Common myeloid progenitor, CD34-positive (primary cell): ENCODE data around the gene ITM2B.
"Not testable (repeated sequence)": the region's sequence is repeated elsewhere in the genome, so short reads cannot be mapped to it uniquely, and the experiment has no call there.

Experiments used
- CTCF ChIA-PET: fragments of 350-600 bp; sonication (Branson Sonifier 250); formaldehyde crosslinking; loops from one replicate; lab custom pipeline; 2021; ENCODE audit warnings: antibody characterized with exemption; lab: Charles Lee
- POLR2A ChIA-PET: fragments of 350-600 bp; sonication (Branson Sonifier 250); formaldehyde crosslinking; loops from one replicate; lab custom pipeline; 2021; ENCODE audit warnings: antibody characterized with exemption; lab: Charles Lee
- DNase-seq, 3 donors: peaks; one replicate each; pipeline versions ENCODE4 v3.0.0 to v3.0.0-alpha.2; 2013
- H3K27ac ChIP-seq, 2 experiments: 1 replicate in 1 of 2; 2 replicates in 1 of 2; pipeline ENCODE4 v1.7.0; 2013; ENCODE audit warnings: inconsistent platforms in 2 of 2, low read length in 2 of 2, mild to moderate bottlenecking in 2 of 2, low read depth in 1 of 2, moderate library complexity in 1 of 2; ENCODE audit not compliant: severe bottlenecking in 2 of 2, insufficient read depth in 1 of 2, poor library complexity in 1 of 2
- H3K27me3 ChIP-seq, 5 experiments: replicated peaks in 2 of 5; 1 replicate in 3 of 5; 2 replicates in 2 of 5; pipeline versions ENCODE4 v1.6.1 to v1.7.0; 2013; ENCODE audit warnings: low read length in 4 of 5, mild to moderate bottlenecking in 2 of 5, moderate library complexity in 2 of 5, inconsistent platforms in 1 of 5; ENCODE audit not compliant: insufficient read depth in 5 of 5, control insufficient read depth in 4 of 5
- H3K36me3 ChIP-seq, 4 experiments: 1 replicate in 2 of 4; 2 replicates in 2 of 4; pipeline versions ENCODE4 v1.6.1 to v1.7.0; 2013; ENCODE audit warnings: low read length in 3 of 4, control low read depth in 1 of 4, mild to moderate bottlenecking in 1 of 4; ENCODE audit not compliant: control insufficient read depth in 4 of 4, insufficient read depth in 4 of 4
- H3K4me1 ChIP-seq, 4 experiments: 1 replicate in 3 of 4; 2 replicates in 1 of 4; pipeline versions ENCODE4 v1.6.1 to v1.7.1; 2013; ENCODE audit warnings: low read length in 3 of 4, mild to moderate bottlenecking in 3 of 4, control low read depth in 1 of 4, inconsistent platforms in 1 of 4, moderate library complexity in 1 of 4; ENCODE audit not compliant: control insufficient read depth in 4 of 4, insufficient read depth in 4 of 4; ENCODE audit errors: control extremely low read depth in 1 of 4
- H3K4me3 ChIP-seq, 7 experiments: 1 replicate in 4 of 7; 2 replicates in 3 of 7; pipeline versions ENCODE4 v1.5.1 to v1.7.0; 2013; ENCODE audit warnings: mild to moderate bottlenecking in 7 of 7, low read length in 6 of 7, moderate library complexity in 6 of 7, inconsistent platforms in 2 of 7, low read depth in 2 of 7, control low read depth in 1 of 7; ENCODE audit not compliant: insufficient read depth in 4 of 7, control insufficient read depth in 1 of 7; ENCODE audit errors: extremely low read depth in 1 of 7
- H3K9me3 ChIP-seq, 5 experiments: 1 replicate in 4 of 5; 2 replicates in 1 of 5; pipeline versions ENCODE4 v1.6.1 to v1.7.1; 2013; ENCODE audit warnings: low read length in 4 of 5, mild to moderate bottlenecking in 2 of 5, inconsistent platforms in 1 of 5, low read depth in 1 of 5, moderate library complexity in 1 of 5; ENCODE audit not compliant: control insufficient read depth in 4 of 5, insufficient read depth in 2 of 5; ENCODE audit errors: control extremely low read depth in 1 of 5
- WGBS: methylation state at CpG from one replicate; pipeline ENCODE4 v1.1.5; 2013; ENCODE audit not compliant: insufficient coverage; 5-methylcytosine and 5-hydroxymethylcytosine counted together

Gene ITM2B

GRCh38 chr13:48189171-48189570 is 43.8 kb upstream of the ITM2B start:
- no CpG with 5 or more reads among the region's 1 CpG for WGBS
- no peak for DNase-seq
- POLR2A ChIA-PET: no interaction called here

GRCh38 chr13:48192411-48192935 is 40.5 kb upstream of the ITM2B start:
- Histone ChIP-seq H3K27me3 (no peaks in the 10 kb centered on the region), H3K9me3 (no peaks in the 10 kb centered on the region), H3K36me3 (no peaks in the 10 kb centered on the region), H3K27ac (no peak overlapping the region), H3K4me1 (peaks cover 12 to 39% (median 17%) of the 10 kb centered on the region in 4 experiments), H3K4me3 (no peak overlapping the region)
- peak in 1 of 3 donors; percentile 53 for DNase-seq
- POLR2A ChIA-PET: no interaction called here
- CTCF ChIA-PET: interaction anchor here (1.2 to 2.5 kb wide), 2 partner anchors 43 to 44 kb away, joined by 3 to 5 read pairs; no protein-coding TSS in a partner anchor
- WGBS: 35% methylated on average over 6 of the region's 8 CpGs

More at GRCh38 chr13:48189171-48189570, 43.8 kb upstream of the ITM2B start:
- no peak overlapping the region for H3K27ac ChIP-seq
- CTCF ChIA-PET: interaction anchor here (1.0 to 1.2 kb wide), 2 partner anchors 10 to 22 kb away, joined by 4 read pairs; no protein-coding TSS in a partner anchor
- H3K36me3 ChIP-seq: no peaks in the 10 kb centered on the region
- peaks cover 26 to 66% (median 29%) of the 10 kb centered on the region in 4 experiments for H3K4me1 ChIP-seq
- H3K9me3 ChIP-seq: no peaks in the 10 kb centered on the region
- no peak overlapping the region for H3K4me3 ChIP-seq
- H3K27me3 ChIP-seq: no peaks in the 10 kb centered on the region

GRCh38 chr13:48194379-48194754 is 38.6 kb upstream of the ITM2B start:
- Histone ChIP-seq H3K36me3 (no peaks in the 10 kb centered on the region), H3K27me3 (no peaks in the 10 kb centered on the region), H3K4me1 (peaks cover 5 to 33% (median 21%) of the 10 kb centered on the region in 4 experiments), H3K4me3 (peak overlapping the region in 1 of 7 experiments; percentile 7), H3K27ac (no peak overlapping the region), H3K9me3 (no peaks in the 10 kb centered on the region)
- ChIA-PET CTCF (interaction anchor here (0.7 to 2.0 kb wide), 5 partner anchors 12 to 72 kb away, joined by 3 to 7 read pairs (median 3); no protein-coding TSS in a partner anchor), POLR2A (no interaction called here)
- peak; percentile 60 to 95 (median 93) for DNase-seq
- 5% methylated on average over 2 of the region's 3 CpGs for WGBS

- no peaks in the 10 kb centered on the region for H3K36me3 ChIP-seq
- H3K4me1 ChIP-seq: peaks cover 0 to 18% (median 9%) of the 10 kb centered on the region in 4 experiments
- H3K27me3 ChIP-seq: no peaks in the 10 kb centered on the region
- no peak overlapping the region for H3K4me3 ChIP-seq
- WGBS: 36% methylated on average over 4 of the region's 4 CpGs
- ChIA-PET CTCF (interaction anchor here (1.0 kb wide), 1 partner anchor 73 kb away, joined by 4 read pairs; no protein-coding TSS in a partner anchor), POLR2A (interaction anchor here (0.8 kb wide), 1 partner anchor 39 kb away, joined by 3 read pairs; no protein-coding TSS in a partner anchor)
- peaks cover 0 to 2% (median 0%) of the 10 kb centered on the region in 5 experiments for H3K9me3 ChIP-seq
- peak overlapping the region in 1 of 2 experiments; percentile 28 for H3K27ac ChIP-seq
- peak; percentile 40 to 89 (median 83) for DNase-seq
Measured at GRCh38 chr13:48199404-48199946, 33.5 kb upstream of the ITM2B start.

GRCh38 chr13:48201044-48201443 is 32.0 kb upstream of the ITM2B start:
- DNase-seq: no peak
- CTCF ChIA-PET: no interaction called here
- Histone ChIP-seq H3K9me3 (peaks cover 0 to 2% (median 0%) of the 10 kb centered on the region in 5 experiments), H3K27me3 (no peaks in the 10 kb centered on the region), H3K4me1 (peaks cover 0 to 16% (median 8%) of the 10 kb centered on the region in 4 experiments), H3K4me3 (no peak overlapping the region), H3K27ac (no peak overlapping the region), H3K36me3 (no peaks in the 10 kb centered on the region)
- 85% methylated on average over 2 of the region's 3 CpGs for WGBS
- POLR2A ChIA-PET: interaction anchor here (0.6 to 1.1 kb wide), 3 partner anchors 10 to 775 kb away, joined by 3 read pairs; no protein-coding TSS in a partner anchor

GRCh38 chr13:48207207-48207606 is 25.8 kb upstream of the ITM2B start:
- WGBS: 100% methylated on average over 3 of the region's 4 CpGs
- H3K9me3 ChIP-seq, H3K4me3 ChIP-seq, CTCF ChIA-PET, H3K27ac ChIP-seq, POLR2A ChIA-PET, H3K4me1 ChIP-seq, DNase-seq, H3K36me3 ChIP-seq, H3K27me3 ChIP-seq: not testable (repeated sequence)

GRCh38 chr13:48210178-48210577 is 22.8 kb upstream of the ITM2B start:
- 100% methylated on average over 1 of the region's 3 CpGs for WGBS
- H3K4me1 ChIP-seq: no peaks in the 10 kb centered on the region
- CTCF ChIA-PET: no interaction called here
- DNase-seq: peak in 2 of 3 donors; percentile 32
- no peak overlapping the region for H3K4me3 ChIP-seq
- H3K9me3 ChIP-seq: peaks cover 0 to 4% (median 3%) of the 10 kb centered on the region in 5 experiments
- no peaks in the 10 kb centered on the region for H3K36me3 ChIP-seq
- POLR2A ChIA-PET: no interaction called here
- no peaks in the 10 kb centered on the region for H3K27me3 ChIP-seq
- H3K27ac ChIP-seq: no peak overlapping the region
